T-helper 2 cell (primary cell): ENCODE results near the gene CPE.
A peak's percentile ranks its signal among the peaks of the same experiment; 100 is the strongest.
"Not testable (repeated sequence)": the region's sequence is repeated elsewhere in the genome, so short reads cannot be mapped to it uniquely, and the experiment has no call there.

Experiments used
- DNase-seq, 5 experiments: peaks; one replicate each; pipeline versions ENCODE4 v3.0.0 to v3.0.0-alpha.2; 2012 to 2022

CPE gene

DNA sequence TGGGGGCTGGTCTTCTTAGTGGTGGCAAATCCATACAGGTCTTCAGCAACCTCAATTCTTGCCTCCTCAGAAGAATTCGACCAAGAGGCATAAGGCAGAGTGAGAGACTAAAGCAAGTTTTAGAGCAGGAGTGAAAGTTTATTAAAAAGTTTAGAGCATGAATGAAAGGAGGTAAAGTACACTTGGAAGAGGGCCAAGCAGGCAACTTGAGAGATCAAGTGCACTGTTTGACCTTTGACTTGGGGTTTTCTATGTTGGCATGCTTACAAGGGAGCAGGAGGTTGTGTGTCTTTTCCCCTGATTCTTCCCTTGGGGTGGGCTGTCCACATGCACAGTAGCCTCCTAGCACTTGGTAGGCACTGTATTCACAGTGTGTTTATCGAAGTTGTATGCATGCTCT is 91.2 kb downstream of the CPE start:
- no peak for DNase-seq

DNA sequence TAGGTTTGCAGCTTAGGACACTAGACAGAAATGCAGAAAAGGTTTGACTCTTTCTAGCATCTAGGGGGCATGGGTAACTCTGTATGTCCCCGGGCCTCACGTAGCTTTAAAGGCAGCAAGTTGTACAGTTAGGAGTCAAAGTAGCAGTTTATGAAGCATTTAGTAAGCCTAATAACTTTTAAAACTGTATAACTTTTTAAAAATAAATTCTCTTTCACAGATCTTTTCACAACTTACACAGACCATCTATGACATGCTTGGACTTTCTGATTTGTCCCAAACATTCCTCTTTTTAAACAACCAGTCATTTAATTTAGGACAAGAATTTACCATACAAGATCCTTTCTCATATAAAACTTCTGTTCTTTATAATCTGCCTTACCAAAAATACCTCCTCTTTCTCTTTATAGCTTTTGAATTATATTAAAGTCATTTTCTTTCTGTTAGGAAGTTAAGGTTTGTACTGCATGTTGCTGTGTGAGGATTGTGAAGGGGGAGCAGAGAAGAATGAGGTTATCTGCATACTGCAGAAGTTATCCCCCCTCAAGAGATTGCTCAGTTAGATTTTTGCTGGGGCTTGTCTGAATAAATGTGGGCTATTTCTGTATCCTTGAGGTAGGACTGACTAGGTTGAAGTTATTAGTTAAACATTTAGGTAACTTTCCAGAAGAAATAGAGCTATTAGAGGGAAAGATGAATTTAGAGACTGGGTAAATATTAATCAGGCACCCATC is 94.3 kb downstream of the CPE start:
- DNase-seq: no peak

DNA sequence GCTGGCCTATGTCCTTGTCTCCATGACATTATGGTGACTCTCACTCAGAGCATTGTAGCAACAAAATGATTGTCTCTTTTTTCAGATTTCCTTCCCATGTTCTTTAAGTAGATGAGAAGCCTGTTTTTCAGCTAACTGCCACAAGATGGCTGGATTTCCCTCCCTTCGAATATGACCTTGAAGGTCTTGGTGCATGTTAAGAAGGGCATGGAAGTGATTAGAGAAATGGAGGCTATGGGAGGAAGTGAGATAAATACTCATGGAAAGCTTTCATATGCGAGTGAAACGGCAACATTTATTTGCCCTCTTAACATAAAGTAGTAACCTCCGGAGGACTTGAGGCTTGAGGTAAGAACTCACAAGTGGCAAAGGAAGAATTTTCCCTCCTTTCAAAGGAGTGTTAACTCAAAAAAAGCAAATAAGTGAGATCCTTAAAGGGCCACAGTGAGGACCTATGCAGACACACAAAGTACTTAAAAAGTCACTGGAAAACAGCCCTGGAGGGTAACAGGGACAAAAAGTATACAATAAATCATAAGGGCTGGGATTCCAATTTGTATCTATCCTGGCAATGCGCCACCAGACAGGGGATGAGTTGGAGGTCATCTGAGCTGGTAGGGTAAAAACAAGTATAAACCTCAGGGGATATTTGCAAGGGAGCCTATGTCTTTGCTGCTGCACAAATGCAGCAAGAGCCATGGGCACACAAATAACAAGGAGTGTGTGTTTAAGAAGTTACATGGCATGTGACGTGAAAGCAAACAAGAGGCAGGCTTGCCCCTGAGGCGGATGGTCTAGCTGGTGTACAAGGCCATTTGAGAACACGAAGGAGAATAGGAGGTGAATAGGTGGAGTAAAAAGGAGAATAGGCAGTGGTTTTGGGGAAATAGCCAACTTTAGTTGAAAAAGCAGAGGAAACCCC is 96.2 kb downstream of the CPE start:
- no peak for DNase-seq

DNA sequence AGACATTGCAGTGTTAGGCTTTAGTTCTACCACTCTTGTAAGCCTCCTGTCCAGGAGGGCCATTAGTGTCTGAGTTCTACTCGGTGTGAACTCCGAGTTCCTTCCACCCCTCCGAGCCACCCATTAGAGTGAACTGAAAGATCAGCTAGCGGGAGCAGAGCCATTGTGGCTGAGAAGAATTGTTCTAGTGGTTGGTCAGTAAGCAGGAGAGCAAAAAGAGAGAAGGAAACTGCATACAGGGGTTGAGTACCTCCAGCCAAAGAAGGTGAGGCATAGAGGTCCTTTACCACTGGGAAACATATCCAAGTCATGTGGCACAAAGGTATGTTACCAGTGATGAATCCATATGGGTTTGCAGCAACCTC is 96.9 kb downstream of the CPE start:
- DNase-seq: no peak

DNA sequence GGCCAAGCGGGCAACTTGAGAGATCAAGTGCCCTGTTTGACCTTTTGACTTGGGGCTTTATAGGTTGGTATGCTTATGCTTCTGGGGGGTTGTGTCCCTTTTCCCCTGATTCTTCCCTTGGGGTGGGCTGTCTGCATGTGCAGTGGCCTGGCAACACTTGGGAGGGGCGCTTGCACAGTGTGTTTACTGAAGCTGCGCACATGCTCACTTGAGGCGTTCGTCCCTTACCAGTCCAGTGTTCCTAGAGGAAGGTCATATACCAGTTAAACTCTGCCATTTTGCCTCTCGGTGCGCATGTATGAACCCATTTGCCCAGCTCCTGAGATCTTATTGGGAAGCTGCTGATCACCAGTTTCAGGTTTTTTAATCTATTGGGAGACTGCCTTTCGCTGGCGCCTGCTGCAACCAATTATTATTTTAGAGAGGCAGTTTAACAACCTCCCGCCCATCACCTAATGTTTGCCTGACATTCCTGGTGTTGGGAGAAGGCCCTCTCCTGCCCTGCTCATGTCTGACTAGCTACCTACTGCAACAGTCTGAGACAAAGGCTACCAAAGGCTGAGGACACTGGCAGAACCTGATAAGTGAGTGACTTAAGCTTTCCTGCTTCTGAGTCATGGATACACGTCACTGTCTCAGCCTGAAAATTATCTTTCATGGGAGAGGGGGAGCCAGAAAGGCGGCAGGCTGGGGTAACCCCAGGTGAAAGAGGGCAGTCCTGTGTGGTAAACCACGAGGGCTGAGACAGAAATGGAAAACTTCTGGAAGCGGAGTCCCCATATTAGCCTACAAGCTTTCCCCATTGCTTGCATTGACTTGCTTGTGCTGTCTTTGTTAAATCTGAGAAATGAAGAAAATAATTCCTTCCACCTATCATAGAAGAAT is 97.6 kb downstream of the CPE start:
- no peak for DNase-seq

DNA sequence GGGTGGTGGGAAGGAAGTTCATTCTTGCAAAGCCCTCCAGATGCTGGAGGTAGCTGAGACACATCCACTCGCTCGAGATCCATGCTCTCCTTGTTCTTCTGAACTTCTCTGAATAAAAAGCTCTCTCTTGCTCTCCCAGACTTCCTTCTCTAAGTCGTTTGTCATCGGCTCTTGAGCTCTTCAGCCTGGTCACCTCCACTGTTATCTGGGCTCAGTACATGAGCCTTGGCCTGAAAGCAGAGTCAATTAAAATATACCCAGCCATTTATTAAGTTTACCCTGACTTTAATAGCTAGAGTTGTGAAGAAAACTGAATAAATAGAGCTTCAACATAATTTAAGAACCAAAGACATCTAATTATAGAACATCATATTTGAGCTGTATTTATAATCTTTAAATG is 99.0 kb downstream of the CPE start:
- DNase-seq: no peak

DNA sequence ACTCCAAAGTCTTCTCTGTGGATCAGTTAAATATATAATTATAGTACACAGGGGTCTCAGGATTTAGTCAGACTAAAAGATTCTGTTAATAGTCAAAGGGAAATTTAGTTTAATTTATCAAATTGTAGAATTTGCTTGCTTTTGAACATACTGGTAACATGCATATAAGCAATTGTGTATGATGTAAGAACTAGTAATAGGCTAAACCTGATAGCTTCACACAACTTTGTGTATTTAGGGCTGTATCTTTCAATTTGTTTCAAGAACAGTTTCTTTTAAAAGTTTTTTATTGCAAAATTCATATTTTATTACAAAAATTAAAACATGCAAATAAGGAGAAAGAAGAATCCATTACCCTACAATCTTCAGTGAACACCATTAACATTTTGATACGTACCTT is 99.5 kb downstream of the CPE start:
- no peak for DNase-seq

DNA sequence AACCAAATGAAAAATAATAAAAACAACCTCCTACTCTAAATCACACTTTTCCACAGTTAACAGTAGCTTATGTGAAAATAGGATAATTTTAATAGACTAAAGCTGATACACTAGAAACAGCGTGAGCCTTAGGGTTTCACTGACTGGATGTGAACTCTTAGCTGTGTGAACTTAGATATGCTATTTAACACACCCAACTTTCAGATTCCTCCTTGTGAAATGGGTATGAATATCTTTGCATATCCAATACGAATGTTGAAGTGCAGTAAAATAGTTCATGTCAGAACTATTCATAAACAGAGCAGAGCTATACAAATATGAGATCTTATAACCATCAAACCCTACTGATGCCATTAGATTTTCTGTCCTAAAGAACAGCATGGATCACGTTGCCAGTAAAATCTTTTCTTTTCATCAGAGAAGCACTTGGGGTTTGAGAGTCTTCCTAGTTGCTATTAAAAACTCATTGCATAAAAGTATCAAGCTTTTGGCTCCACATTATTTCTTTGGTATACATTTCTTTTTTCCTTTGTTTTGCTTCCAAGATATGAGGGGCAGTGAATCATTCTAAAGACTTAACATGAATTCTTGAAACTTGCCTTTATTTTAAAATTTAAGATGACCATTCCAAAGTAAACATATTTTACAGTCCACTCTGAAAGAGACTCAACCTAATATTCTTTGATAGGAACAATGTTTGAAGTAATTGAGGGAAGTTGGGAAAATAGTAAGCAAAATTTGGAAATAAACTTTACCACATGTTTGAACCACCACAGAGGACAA is 102.4 kb downstream of the CPE start:
- DNase-seq: no peak

DNA sequence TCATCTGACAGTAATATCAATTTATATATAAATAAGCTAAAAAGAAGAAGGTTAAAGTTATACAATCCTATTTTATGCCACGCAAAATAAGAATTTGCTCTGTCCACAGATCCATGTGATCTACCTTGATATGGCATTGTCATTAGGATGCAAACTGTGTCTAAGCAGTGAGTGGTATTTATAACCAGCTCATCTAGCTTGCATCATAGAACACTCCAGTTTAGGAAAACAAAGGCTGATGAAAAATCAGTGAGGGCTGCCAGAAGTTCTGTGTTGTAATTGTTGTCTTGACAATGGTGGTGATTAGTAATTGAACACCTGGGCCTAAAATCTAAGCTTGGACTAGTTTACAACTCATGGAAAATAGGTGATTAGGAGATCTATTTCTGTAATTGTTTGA is 111.0 kb downstream of the CPE start:
- no peak for DNase-seq

DNA sequence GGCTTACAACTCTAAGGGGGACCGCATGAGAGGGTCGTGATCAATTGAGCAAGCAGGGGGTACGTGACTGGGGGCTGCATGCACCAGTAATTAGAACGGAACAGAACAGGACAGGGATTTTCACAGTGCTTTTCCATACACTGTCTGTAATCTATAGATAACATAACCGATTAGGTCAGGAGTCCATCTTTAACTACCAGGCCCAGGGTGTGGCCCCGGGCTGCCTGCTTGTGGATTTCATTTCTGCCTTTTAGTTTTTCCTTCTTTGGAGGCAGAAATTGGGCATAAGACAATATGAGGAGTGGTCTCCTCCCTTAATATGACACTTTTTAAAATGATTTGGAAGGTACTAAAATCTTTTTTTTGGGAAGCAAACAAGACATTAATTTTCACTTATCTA is 113.8 kb downstream of the CPE start:
- DNase-seq: not testable (repeated sequence)

DNA sequence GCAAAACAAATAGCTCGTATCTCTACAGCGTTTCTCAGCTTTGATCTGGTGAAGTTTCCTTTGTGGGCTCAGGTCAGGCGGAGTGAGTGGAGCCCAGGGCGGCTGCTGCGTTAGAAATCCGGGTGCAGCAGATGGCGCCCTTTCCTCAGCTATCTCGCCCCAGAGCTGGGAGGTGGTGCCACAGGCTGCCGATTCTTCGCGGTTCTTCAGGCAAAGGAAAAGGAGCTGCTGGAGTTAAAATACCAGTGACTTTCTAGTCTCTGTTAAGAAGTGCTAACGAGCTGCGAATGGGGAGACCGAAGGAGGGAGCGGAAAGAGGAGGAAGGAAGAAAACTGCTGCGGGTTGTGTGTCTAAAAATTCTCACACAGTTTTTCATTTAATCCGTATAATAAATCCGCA is 114.6 kb downstream of the CPE start:
- DNase-seq: peak; percentile 1 to 60 (median 34)

DNA sequence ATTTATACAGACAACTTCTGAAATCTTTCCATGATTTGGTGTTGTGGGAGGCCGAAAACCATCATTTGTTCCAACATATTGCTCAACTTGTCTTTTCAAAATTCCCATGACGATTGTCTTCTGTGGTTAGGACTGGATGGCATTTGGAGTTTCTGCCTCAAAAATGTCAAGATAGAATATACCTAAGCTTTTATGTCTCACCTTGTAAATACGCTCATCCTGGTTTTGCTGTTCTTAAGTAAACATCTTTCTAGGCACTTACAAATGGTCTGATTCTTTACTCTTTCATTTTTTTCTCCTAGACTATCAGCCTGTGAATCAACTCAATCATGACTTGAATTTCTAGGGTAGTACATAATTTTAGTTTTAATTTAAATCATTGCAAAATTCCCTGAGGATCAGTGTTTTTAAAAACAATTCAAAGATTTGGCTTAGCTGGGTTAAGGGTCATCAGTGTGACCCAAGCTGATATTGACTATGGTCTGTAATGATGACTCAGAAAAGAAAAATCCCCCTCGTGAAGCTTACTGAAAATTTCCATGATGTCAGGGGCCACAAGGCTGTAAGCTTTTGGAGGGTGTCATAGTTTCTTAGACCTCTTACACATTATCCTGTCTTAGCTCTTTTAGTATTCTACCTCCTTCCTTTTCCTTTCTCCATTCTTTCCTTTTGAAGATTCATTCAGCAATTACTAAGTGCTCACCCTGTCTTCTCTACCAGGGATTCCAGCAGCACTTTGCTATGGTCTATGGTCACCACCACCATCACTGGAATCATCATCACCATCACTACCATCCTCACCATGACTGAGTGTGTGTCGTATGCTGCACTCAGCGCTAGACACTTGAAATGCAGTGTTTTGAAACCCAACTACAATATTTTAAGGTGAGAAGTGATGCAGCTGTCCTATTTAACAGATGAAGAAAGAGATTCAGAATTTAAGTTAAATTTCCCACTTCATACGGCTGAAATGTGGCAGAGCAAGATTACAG is 124.4 kb downstream of the CPE start:
- no peak for DNase-seq

DNA sequence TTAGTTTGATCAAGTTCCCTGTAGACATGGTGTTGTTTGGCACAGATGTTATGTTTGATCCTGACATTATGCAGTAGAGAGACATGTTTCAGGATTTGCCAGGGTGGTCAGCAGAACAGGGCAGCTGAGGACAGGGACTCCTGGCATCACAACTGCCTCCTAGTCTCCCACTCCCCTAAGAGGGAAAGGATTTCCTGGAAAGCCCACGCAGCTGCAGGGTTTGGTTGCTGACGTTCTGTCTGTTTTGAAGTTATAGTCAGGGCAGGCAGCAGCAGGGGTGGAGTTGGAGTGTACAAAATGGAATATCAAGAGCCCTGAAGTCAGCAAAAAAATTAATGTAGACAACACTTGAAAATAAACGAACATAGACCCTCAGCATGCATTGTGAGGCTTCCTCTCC is 125.4 kb downstream of the CPE start:
- DNase-seq: no peak

DNA sequence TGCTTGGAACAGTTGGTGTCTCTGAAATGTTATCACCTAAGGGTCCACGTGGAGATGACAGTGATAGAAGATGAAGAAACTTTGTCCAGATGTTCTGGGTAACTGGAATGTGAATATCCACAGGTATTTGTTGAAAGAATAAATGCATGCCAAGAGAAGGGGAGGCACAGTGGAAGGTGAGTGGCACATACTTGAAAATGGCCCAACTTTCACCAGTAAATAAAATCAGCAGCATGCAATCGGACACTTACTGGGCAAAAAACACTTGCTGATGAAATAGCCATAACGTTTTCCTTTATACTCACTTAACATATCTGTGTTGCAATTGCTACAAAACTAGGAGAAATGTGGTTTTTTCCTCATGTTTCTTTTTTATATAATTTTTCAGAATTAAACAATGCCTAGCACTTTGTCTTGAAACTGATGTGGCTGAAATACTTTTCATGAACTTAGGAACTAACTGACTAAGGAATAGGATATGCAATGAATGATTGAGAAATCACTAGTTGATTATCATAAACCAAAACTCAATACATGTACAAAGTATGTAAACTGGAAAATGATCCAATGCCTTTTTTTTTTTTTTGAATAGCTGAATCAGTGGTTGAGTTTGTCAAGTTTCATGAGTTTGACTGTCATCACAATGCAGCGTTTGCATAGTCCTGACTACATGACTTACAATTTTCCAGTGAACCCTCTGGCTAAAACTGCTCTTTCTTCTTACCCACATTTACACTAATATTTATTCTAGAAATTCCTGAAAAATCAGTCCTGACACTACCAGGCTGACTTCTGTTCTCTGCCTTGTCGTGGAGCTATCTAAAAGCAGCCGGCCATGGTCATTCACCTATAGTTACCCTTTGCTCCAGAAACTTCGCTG is 127.4 kb downstream of the CPE start:
- DNase-seq: no peak

DNA sequence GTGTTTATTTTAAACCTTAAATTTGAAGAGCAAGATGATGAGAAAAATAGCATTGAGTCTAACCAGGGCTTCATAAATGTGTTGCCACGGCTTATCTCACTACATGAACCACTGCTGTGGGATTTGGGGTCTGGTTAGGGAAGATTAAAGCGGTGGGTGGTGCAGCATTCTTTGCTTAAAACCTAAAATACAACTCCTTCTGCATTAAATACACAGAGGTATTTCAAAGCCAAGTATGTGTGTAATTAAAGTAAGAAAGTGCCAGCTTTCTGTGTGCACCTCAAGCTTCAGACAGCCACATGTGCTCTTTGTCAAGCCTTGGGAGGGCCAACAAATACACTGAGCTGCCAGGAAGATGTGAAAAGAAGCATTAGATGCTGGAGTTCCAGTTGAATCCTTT is 128.0 kb downstream of the CPE start:
- DNase-seq: no peak

DNA sequence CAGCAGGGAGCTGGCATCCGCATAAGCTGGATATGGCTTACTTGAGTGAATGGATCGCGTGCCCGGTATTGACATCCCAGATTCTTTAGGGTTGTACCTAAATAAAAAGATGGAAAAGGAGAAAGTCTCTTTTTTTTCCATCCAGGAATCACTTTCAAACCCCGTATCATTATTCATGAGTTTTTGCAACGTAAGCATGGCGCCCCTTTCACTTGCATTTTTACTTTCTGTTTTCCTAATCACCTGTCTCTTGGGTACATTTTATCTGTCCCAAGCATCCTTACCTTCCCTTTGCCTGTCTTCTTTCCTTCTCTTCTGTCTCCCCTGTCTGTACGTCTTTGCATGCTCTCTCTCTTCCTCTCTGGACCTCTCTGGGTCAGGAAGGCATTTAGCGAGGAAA is 128.6 kb downstream of the CPE start:
- DNase-seq: no peak

DNA sequence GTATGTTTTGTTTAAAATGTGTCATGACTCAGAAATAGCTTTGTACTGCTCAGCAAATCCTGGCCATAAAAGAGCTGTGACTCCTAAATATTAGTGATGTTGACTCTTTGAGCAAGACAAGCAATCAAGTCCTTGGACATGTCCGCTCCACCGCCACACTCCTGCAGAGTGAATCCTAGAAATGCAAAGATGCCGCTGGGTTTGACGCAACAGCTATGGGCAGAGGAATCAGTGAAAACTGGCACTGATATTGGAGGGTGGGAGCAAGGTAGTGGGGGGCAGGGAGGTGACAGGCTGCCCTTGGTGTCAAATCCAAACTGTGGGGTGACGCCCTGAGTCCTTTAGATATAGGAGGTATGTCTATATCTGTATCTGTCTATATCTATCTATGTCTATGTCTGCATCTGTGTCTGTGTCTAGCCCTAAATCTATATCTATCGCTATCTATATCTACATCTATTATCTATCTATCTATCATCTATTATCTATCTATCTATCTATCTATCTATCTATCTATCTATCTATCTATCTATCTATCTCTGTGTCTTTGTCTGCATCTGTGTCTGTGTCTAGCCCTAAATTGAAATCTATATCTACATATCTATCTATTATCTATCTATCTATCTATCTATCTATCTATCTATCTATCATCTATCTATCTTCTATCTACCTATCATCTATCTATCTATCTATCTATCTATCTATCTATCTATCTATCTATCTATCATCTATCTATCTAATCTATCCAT is 129.7 kb downstream of the CPE start:
- no peak for DNase-seq

DNA sequence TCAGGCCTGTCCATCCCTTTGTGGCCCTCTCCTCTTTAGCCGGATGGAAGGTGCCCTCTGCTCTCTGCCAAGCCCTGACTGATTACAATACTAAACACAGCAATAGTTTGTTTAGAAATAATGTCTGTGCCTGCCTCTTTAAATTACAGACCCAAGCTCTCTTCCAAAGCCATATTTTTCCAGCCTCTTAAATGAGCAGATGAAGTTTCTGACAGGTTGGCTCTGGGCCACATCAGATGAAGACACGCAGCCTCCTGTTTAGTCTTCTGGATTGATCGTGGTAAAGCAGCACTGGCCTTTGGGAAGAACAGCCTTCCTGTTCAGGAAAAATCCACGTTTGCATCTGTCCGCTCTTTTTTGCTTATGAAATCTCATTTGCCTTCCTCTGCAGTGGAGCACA is 133.6 kb downstream of the CPE start:
- no peak for DNase-seq

DNA sequence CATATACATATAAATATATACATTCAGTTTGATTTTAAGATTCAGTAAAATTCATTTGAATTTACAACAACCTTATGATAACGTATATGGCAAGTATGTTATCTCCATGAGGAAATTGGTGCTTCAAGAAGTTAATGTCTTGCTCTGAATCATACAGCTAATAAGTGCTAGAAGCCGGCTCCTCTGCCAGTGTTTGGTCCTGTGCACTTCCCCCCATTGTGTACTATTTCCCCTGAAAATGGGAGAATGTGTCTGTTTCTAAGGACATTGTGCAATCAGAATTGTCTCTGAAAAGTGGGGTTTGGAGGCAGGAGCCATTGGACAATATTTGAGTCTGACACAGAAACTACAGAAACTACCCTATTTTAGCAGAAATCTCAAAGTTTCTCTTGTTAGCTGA is 135.9 kb downstream of the CPE start:
- DNase-seq: no peak
